AG09309 (cell line): ENCODE results near the gene LRCOL1.
A peak's percentile ranks its signal among the peaks of the same experiment; 100 is the strongest.

Source experiments
- DNase-seq: peaks from one replicate; pipeline ENCODE4 v3.0.0-alpha.2; 2010; ENCODE audit warnings: low read depth
- H3K4me3 ChIP-seq: 2 replicates; pipeline ENCODE4 v1.5.1; 2011; ENCODE audit warnings: mild to moderate bottlenecking, low read depth, low read length, moderate library complexity; ENCODE audit not compliant: control insufficient read depth
- TF ChIP-seq, protein P1 (sequence below): IDR thresholded peaks from 2 replicates; pipeline ENCODE4 v1.5.1; 2011; ENCODE audit warnings: mild to moderate bottlenecking, low read depth, low read length, inconsistent platforms; ENCODE audit not compliant: insufficient read depth, control insufficient read depth; ENCODE audit errors: missing control alignments

LRCOL1 gene

DNA sequence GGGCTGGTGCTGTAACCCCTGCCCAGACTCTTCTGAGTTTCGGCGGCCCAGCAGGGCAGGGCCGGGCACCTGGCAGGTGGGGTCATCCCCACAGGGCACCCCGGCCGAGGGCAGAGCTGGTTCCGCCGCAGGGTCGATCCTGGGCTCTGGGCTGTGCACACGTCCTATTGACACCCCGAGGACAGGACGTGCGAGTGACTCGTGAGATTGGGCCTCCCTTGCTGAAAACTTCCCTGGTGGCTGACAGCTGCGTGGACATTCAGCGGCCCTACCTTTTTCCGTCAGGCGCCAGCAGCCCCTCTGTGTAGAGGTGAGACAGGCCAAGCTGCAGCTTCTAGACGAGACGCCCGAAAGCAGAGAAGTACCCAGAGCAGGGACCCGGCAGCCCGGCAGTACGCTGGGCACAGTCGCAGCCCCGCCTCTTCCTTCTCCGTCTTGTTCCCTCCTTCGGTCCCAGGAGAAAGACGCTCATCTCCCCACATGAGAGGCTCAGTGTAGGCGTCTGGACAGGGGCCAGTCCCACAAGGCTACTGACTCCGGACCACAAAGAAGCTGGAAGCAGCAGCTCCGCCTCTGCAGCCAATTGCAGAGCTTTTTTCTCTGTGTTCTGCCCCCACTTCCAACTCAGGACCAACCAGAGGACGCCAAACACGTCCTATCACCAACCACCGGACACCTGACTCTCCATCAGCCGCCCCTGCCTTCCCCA lies at the start of gene LRCOL1:
Gene LRCOL1, minus strand, starts transcription at position 532 of the 709 bp plus-strand sequence. CDS start 4,331 bp downstream, outside the sequence.
- TF ChIP-seq, protein P1, sequence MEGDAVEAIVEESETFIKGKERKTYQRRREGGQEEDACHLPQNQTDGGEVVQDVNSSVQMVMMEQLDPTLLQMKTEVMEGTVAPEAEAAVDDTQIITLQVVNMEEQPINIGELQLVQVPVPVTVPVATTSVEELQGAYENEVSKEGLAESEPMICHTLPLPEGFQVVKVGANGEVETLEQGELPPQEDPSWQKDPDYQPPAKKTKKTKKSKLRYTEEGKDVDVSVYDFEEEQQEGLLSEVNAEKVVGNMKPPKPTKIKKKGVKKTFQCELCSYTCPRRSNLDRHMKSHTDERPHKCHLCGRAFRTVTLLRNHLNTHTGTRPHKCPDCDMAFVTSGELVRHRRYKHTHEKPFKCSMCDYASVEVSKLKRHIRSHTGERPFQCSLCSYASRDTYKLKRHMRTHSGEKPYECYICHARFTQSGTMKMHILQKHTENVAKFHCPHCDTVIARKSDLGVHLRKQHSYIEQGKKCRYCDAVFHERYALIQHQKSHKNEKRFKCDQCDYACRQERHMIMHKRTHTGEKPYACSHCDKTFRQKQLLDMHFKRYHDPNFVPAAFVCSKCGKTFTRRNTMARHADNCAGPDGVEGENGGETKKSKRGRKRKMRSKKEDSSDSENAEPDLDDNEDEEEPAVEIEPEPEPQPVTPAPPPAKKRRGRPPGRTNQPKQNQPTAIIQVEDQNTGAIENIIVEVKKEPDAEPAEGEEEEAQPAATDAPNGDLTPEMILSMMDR = no peak
- DNase-seq = peak; percentile 39
- peak within 1 kb of the TSS; percentile 13 for H3K4me3 ChIP-seq

- no peak overlapping the region for H3K4me3 ChIP-seq
- DNase-seq = no peak
- TF ChIP-seq, protein P1 = no peak
Observed at GRCh38 chr12:132660052-132660451, 49.7 kb upstream of the LRCOL1 start.

GRCh38 chr12:132659146-132659545 lies 48.8 kb upstream of the LRCOL1 start:
- H3K4me3 ChIP-seq = no peak overlapping the region
- DNase-seq = no peak
- TF ChIP-seq, protein P1 = no peak

DNA sequence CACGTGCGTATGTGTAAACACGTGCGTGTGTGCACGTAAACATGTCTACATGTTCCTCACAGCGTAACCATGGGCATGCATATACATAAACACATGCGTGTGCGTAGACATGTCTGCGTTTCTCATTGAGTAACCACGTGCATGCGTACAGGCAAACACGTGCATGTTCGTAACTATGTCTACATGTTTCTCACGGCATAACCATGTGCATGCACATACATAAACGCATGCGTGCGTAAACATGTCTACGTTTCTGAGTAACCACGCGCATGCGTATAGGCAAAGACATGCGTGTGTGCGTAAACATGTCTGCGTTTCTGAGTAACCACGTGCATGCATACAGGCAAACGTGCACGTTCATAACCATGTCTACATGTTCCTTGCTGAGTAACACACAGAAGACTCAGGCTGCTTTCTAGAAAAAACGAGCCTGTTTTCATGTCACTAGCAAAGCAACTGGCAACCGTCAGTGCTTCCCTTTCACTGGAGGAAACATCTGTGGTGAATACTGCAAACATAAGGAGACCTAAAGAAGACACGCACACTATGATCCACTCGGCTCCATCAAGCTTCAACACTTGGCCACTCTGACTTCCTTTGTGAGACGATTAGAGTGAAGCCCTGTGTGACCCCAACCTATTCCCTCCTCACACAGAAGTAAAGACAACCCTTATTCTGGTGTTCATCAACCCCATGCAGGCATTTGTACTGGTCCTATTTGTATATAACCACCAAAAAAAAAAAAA lies 47.9 kb upstream of the LRCOL1 start:
- no peak for DNase-seq
- no peak overlapping the region for H3K4me3 ChIP-seq
- TF ChIP-seq, protein P1 = no peak

GRCh38 chr12:132657004-132657727 lies 46.8 kb upstream of the LRCOL1 start:
- H3K4me3 ChIP-seq = no peak overlapping the region
- TF ChIP-seq, protein P1 = no peak
- DNase-seq = no peak

- TF ChIP-seq, protein P1 = no peak
- no peak for DNase-seq
- H3K4me3 ChIP-seq = no peak overlapping the region
Observed at GRCh38 chr12:132653567-132654290, 43.3 kb upstream of the LRCOL1 start.
